WTC11 (cell line): ENCODE data around the gene CD300LG. TPM values are rescaled to one million over a fixed set of nuclear protein-coding genes. Genes with fewer than 3 reads are reported as not detected.

Source experiments
- ATAC-seq: fragments of 200-7000 bp; cut with Tn5 transposase; 2 replicates; pipeline ENCODE4 v1.10.0; 2021; ENCODE audit warnings: mild to moderate bottlenecking, moderate library complexity
- CTCF ChIA-PET: fragments of 300-600 bp; sonication (Branson Sonifier 250); formaldehyde crosslinking; loops from one replicate; lab custom pipeline; 2021; ENCODE audit warnings: antibody characterized with exemption; lab: Charles Lee
- POLR2A ChIA-PET: fragments of 350-600 bp; sonication (Branson Sonifier 250); formaldehyde crosslinking; loops from one replicate; lab custom pipeline; 2021; ENCODE audit warnings: antibody characterized with exemption; lab: Charles Lee
- DNase-seq: peaks from one replicate; pipeline ENCODE4 v3.0.0; 2021; ENCODE audit warnings: low spot score
- H3K27ac Mint-ChIP-seq: 2 replicates; pipeline ENCODE4 v1.8.0; 2021; ENCODE audit warnings: mixed read lengths
- H3K27me3 Mint-ChIP-seq: 2 replicates; pipeline ENCODE4 v1.8.0; 2021; ENCODE audit warnings: low read depth, mild to moderate bottlenecking, moderate library complexity, mixed read lengths
- H3K36me3 Mint-ChIP-seq: 2 replicates; pipeline ENCODE4 v1.8.0; 2021; ENCODE audit warnings: mixed read lengths
- H3K4me1 Mint-ChIP-seq: 2 replicates; pipeline ENCODE4 v1.8.0; 2022; ENCODE audit warnings: mixed read lengths
- H3K4me3 Mint-ChIP-seq: 2 replicates; pipeline ENCODE4 v1.8.0; 2021; ENCODE audit warnings: mild to moderate bottlenecking, moderate library complexity, mixed read lengths
- H3K9me3 Mint-ChIP-seq: 2 replicates; pipeline ENCODE4 v1.8.0; 2021; ENCODE audit warnings: mixed read lengths
- AR ChIP-seq: fragments of 250-450 bp; sonication (Bioruptor Pico); IDR thresholded peaks from 2 replicates; pipeline ENCODE4 v1.9.0; 2021; ENCODE audit warnings: mild to moderate bottlenecking
- ATF2 ChIP-seq: sonication (generic); formaldehyde crosslinking; IDR thresholded peaks from 2 replicates; pipeline ENCODE4 v1.8.1; 2022; ENCODE audit warnings: low read depth, missing genetic modification reagents, borderline replicate concordance
- CREM ChIP-seq: sonication (generic); formaldehyde crosslinking; IDR thresholded peaks from 2 replicates; pipeline ENCODE4 v1.8.1; 2022; ENCODE audit warnings: mild to moderate bottlenecking, missing genetic modification reagents, moderate library complexity
- ELF4 ChIP-seq: sonication (generic); formaldehyde crosslinking; IDR thresholded peaks from 2 replicates; pipeline ENCODE4 v1.8.1; 2022; ENCODE audit warnings: low read depth, mild to moderate bottlenecking, moderate library complexity, missing genetic modification reagents
- GTF2I ChIP-seq: fragments of 250-450 bp; sonication (Bioruptor Pico); conservative IDR thresholded peaks from 2 replicates; pipeline ENCODE4 v1.4.0; 2021; ENCODE audit warnings: mild to moderate bottlenecking
- IRF2 ChIP-seq: sonication (generic); formaldehyde crosslinking; IDR thresholded peaks from 2 replicates; pipeline ENCODE4 v1.8.0; 2022; ENCODE audit warnings: low read depth, missing genetic modification reagents, borderline replicate concordance
- JAZF1 ChIP-seq: fragments of 250-450 bp; sonication (Bioruptor Pico); IDR thresholded peaks from 2 replicates; pipeline ENCODE4 v1.9.0; 2021; ENCODE audit warnings: moderate library complexity, mild to moderate bottlenecking, inconsistent platforms
- KAT7 ChIP-seq: sonication (generic); formaldehyde crosslinking; IDR thresholded peaks from 2 replicates; pipeline ENCODE4 v1.8.1; 2023; ENCODE audit warnings: missing genetic modification reagents, mild to moderate bottlenecking, borderline replicate concordance
- MXD4 ChIP-seq: fragments of 250-450 bp; sonication (Bioruptor Pico); IDR thresholded peaks from 2 replicates; pipeline ENCODE4 v1.8.0; 2021; ENCODE audit warnings: mild to moderate bottlenecking, moderate library complexity, borderline replicate concordance
- MYBL2 ChIP-seq: sonication (generic); formaldehyde crosslinking; IDR thresholded peaks from 2 replicates; pipeline ENCODE4 v1.8.1; 2023; ENCODE audit warnings: mild to moderate bottlenecking, moderate library complexity, missing genetic modification reagents
- SMAD4 ChIP-seq: sonication (generic); formaldehyde crosslinking; IDR thresholded peaks from 2 replicates; pipeline ENCODE4 v1.8.0; 2022; ENCODE audit warnings: mild to moderate bottlenecking, missing genetic modification reagents
- ZNF121 ChIP-seq: sonication (generic); formaldehyde crosslinking; IDR thresholded peaks from 2 replicates; pipeline ENCODE4 v1.8.0; 2023; ENCODE audit warnings: missing genetic modification reagents
- ZNF219 ChIP-seq: sonication (generic); formaldehyde crosslinking; IDR thresholded peaks from 2 replicates; pipeline ENCODE4 v1.8.0; 2023; ENCODE audit warnings: missing genetic modification reagents, mild to moderate bottlenecking, borderline replicate concordance
- ZNF232 ChIP-seq: sonication (generic); formaldehyde crosslinking; IDR thresholded peaks from 2 replicates; pipeline ENCODE4 v1.8.0; 2022; ENCODE audit warnings: mild to moderate bottlenecking, missing genetic modification reagents
- ZNF423 ChIP-seq: fragments of 250-450 bp; sonication (Bioruptor Pico); IDR thresholded peaks from 2 replicates; pipeline ENCODE4 v2.1.2; 2022; ENCODE audit warnings: mild to moderate bottlenecking, moderate library complexity
- ZNF425 ChIP-seq: fragments of 250-450 bp; sonication (Bioruptor Pico); conservative IDR thresholded peaks from 2 replicates; pipeline ENCODE4 v1.9.0; 2021; ENCODE audit warnings: mild to moderate bottlenecking
- total RNA-seq: library from RNA; stranded (reverse); gene quantifications from 3 replicates; pipeline ENCODE4 v1.2.3, GENCODE V29; 2021
- TF ChIP-seq, protein P1 (sequence below): sonication (generic); formaldehyde crosslinking; IDR thresholded peaks from 2 replicates; pipeline ENCODE4 v1.8.1; 2022; ENCODE audit warnings: missing genetic modification reagents, borderline replicate concordance
- TF ChIP-seq, protein P2 (sequence below): sonication (generic); formaldehyde crosslinking; IDR thresholded peaks from 2 replicates; pipeline ENCODE4 v1.8.0; 2022; ENCODE audit warnings: mild to moderate bottlenecking, missing genetic modification reagents
- TF ChIP-seq, protein P3 (sequence below): sonication (generic); formaldehyde crosslinking; IDR thresholded peaks from 2 replicates; pipeline ENCODE4 v1.8.1; 2023; ENCODE audit warnings: mild to moderate bottlenecking, missing genetic modification reagents, moderate library complexity

The CD300LG gene
- total RNA-seq, 1 experiment from 2014 or later: not detected

- TF ChIP-seq AR: no peak
- no peak for TF ChIP-seq ZNF423 (CRISPR knock-in tag)
These were observed 8.1 kb downstream of the CD300LG start (continued) for GRCh38 chr17:43855061-43855460.

- POLR2A ChIA-PET: interaction anchor here (0.7 kb wide), 1 partner anchor 49 kb away, joined by 3 read pairs; no protein-coding TSS in a partner anchor
- CTCF ChIA-PET: interaction anchor here (1.3 to 4.8 kb wide), 4 partner anchors 9 to 66 kb away, joined by 4 to 43 read pairs (median 7); partner anchors contain the start of gene CD300LG
These were observed 9.2 kb downstream of the CD300LG start for GRCh38 chr17:43856141-43856540.

DNA sequence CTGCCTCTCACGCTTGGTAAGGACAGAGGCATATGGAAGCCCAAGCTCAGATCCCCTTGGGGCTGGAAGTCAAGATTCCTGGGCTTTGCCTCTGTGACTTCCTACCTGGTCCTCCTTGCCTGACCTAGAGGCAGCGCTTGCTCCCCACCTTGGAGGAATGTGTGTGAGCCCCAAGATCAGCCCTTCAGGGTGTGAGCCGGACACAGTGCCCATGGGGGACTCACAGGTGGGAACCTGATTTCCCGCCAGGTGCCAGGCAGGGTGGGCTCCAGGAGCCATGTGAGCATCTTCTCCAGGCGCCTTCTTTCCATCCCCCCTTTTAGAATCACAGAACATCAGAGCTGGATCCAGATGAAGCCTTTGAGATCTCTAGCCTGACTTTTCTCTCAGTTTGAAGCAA lies 10.2 kb downstream of the CD300LG start:
- Mint-ChIP-seq H3K4me1 (no peaks in the 10 kb centered on the region), H3K4me3 (no peak overlapping the region), H3K27me3 (peaks cover 6% of the 10 kb centered on the region; the same call in 1 of the 2 replicates), H3K36me3 (no peaks in the 10 kb centered on the region), H3K27ac (no peak overlapping the region), H3K9me3 (no peaks in the 10 kb centered on the region)
- CTCF ChIA-PET: interaction anchor here (1.1 to 4.8 kb wide), 4 partner anchors 8 to 43 kb away, joined by 4 to 43 read pairs (median 7); partner anchors contain the start of gene CD300LG
- ATAC-seq (no peak), DNase-seq (no peak)
- POLR2A ChIA-PET: interaction anchor here (0.6 kb wide), 1 partner anchor 296 kb away, joined by 7 read pairs; no protein-coding TSS in a partner anchor
- TF ChIP-seq GTF2I (no peak), CREM (CRISPR knock-in tag) (no peak), AR (no peak), IRF2 (CRISPR knock-in tag) (no peak), KAT7 (CRISPR knock-in tag) (no peak), SMAD4 (CRISPR knock-in tag) (no peak), ZNF425 (CRISPR knock-in tag) (no peak), ZNF121 (CRISPR knock-in tag) (no peak), MYBL2 (CRISPR knock-in tag) (no peak)
- TF ChIP-seq, protein P1, sequence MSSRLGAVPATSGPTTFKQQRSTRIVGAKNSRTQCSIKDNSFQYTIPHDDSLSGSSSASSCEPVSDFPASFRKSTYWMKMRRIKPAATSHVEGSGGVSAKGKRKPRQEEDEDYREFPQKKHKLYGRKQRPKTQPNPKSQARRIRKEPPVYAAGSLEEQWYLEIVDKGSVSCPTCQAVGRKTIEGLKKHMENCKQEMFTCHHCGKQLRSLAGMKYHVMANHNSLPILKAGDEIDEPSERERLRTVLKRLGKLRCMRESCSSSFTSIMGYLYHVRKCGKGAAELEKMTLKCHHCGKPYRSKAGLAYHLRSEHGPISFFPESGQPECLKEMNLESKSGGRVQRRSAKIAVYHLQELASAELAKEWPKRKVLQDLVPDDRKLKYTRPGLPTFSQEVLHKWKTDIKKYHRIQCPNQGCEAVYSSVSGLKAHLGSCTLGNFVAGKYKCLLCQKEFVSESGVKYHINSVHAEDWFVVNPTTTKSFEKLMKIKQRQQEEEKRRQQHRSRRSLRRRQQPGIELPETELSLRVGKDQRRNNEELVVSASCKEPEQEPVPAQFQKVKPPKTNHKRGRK (CRISPR knock-in tag): no peak
- TF ChIP-seq, protein P2, sequence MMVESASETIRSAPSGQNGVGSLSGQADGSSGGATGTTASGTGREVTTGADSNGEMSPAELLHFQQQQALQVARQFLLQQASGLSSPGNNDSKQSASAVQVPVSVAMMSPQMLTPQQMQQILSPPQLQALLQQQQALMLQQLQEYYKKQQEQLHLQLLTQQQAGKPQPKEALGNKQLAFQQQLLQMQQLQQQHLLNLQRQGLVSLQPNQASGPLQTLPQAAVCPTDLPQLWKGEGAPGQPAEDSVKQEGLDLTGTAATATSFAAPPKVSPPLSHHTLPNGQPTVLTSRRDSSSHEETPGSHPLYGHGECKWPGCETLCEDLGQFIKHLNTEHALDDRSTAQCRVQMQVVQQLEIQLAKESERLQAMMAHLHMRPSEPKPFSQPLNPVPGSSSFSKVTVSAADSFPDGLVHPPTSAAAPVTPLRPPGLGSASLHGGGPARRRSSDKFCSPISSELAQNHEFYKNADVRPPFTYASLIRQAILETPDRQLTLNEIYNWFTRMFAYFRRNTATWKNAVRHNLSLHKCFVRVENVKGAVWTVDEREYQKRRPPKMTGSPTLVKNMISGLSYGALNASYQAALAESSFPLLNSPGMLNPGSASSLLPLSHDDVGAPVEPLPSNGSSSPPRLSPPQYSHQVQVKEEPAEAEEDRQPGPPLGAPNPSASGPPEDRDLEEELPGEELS: no peak

More at GRCh38 chr17:43856141-43856540, 9.2 kb downstream of the CD300LG start:
- no peak for DNase-seq
- no peaks in the 10 kb centered on the region for H3K9me3 Mint-ChIP-seq
- no peak overlapping the region for H3K27ac Mint-ChIP-seq
- peaks cover 6% of the 10 kb centered on the region; the same call in 1 of the 2 replicates for H3K27me3 Mint-ChIP-seq
- H3K36me3 Mint-ChIP-seq: no peaks in the 10 kb centered on the region
- no peak overlapping the region for H3K4me3 Mint-ChIP-seq
- ATAC-seq: no peak
- no peaks in the 10 kb centered on the region for H3K4me1 Mint-ChIP-seq
- no peak for TF ChIP-seq ZNF219 (CRISPR knock-in tag)
- TF ChIP-seq SMAD4 (CRISPR knock-in tag): no peak
- TF ChIP-seq CREM (CRISPR knock-in tag): no peak
- TF ChIP-seq ATF2 (CRISPR knock-in tag): no peak
- no peak for TF ChIP-seq ZNF232 (CRISPR knock-in tag)
- no peak for TF ChIP-seq MXD4
- TF ChIP-seq, protein P3, sequence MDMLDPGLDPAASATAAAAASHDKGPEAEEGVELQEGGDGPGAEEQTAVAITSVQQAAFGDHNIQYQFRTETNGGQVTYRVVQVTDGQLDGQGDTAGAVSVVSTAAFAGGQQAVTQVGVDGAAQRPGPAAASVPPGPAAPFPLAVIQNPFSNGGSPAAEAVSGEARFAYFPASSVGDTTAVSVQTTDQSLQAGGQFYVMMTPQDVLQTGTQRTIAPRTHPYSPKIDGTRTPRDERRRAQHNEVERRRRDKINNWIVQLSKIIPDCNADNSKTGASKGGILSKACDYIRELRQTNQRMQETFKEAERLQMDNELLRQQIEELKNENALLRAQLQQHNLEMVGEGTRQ (CRISPR knock-in tag): no peak
- no peak for TF ChIP-seq ELF4 (CRISPR knock-in tag)
- TF ChIP-seq JAZF1 (CRISPR knock-in tag): no peak
